GM12801 (cell line): ENCODE data around the gene R3HDM2.

Experiments used
- CTCF ChIP-seq: IDR thresholded peaks from one replicate; pipeline ENCODE4 v1.5.1; 2011; ENCODE audit warnings: control low read depth; ENCODE audit not compliant: insufficient read length; ENCODE audit errors: extremely low read depth

Gene R3HDM2

DNA sequence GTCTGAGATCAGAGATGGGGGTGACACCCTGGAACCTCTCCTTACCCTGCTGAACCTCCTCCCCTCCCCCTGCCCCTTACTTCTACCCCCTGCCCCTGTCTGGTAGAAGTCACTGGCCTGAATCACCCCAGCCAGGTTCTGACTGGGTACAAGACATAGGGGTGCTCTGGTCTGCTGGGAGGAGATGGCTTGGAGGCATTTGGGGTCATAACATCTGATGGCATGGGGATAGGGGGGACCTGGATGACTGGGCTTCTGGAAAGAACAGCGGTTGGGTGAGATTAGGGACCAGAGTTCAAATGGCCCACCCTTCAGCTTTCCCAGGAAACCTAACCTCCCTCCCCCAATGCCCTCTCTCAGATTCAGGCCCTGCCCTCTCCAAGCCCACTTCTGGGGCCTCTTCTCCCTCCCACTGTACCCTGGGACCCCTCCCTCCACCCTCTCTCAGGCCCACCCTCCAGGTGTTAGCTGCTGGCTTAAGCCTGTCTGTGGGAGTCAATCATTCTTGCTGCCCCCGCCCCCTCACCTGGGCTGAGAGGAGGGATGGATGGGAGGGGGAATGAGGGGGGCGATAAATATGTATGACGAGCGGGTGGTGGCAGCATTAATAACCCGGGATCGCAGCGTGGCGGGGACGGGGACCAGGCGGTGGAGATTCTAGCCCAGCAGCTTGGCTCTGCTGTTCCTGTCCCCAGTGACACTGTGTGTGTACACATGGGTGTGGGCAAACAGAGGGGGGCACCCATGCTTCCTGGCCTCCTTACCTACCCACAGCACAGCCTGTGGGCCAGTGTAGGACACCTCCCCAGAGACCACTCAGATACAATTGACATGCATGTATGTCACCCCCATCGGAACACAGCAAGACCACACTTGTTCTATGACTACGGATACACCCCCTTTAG is 208.3 kb downstream of the R3HDM2 start:
- TF ChIP-seq CTCF = no peak

- TF ChIP-seq CTCF = no peak
Observed at GRCh38 chr12:57221169-57221917, 209.5 kb downstream of the R3HDM2 start.

- no peak for TF ChIP-seq CTCF
Observed at GRCh38 chr12:57220770-57221168, 210.1 kb downstream of the R3HDM2 start.

DNA sequence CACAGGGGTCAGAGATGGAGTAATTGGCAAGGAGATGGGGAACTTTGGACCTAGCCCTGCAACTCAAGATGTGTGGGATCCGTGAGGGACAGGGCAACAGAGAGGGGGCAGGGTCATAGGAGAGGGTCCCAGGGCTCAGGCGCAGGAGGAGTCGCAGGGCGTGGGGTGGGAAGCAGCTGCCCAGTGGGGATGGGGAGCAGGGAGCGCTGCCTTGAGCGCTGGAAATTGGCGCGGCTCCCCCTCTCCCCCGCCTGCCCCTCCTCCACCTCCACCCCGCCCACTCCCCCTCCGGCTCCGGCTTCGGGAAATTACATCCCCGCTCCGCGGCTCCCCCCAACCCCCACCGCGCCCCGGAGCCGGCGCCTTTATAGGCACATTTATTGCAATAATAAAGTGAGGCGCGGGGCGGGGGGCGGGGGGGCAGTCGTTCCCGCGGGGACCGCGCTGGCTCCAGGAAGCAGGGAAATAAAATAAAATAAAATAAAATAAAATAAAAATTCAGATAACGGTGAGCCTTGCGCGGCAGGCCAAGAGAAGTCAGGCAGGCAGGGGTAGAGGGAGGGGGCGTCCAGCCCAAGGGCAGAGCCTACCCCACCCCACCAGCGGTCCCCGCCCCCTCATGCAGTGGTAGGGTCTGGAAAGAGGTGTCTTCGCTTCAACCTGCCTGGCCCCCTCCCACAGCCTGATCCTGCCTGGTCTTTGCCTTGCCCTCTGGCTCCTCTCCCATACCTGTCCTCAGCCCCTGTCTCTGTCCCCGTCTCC is 210.7 kb downstream of the R3HDM2 start:
- TF ChIP-seq CTCF = no peak

GRCh38 chr12:57219205-57219992 is 211.4 kb downstream of the R3HDM2 start:
- TF ChIP-seq CTCF = no peak

GRCh38 chr12:57218030-57218853 is 212.6 kb downstream of the R3HDM2 start:
- TF ChIP-seq CTCF = no peak
